OCI-LY7 (cell line): Measurements from ENCODE around the gene MAP2K7. TPM values are rescaled to one million over a fixed set of nuclear protein-coding genes. Genes with fewer than 3 reads are reported as not detected.

Experiments used
- BruUV-seq: library from RNA; stranded (reverse); fragments of 400-500 nt; replicated peaks from 2 replicates; lab custom pipeline; 2021; lab: Mats Ljungman, UMichigan
- CTCF ChIA-PET: fragments of 300-600 bp; sonication (Branson Sonifier 250); formaldehyde crosslinking; loops from one replicate; lab custom pipeline; 2022; ENCODE audit warnings: antibody characterized with exemption; ENCODE audit not compliant: unreplicated experiment; lab: Charles Lee
- POLR2A ChIA-PET: fragments of 300-600 bp; sonication (Branson Sonifier 250); formaldehyde crosslinking; loops from one replicate; lab custom pipeline; 2022; ENCODE audit warnings: antibody characterized with exemption; lab: Charles Lee
- DNase-seq: peaks from one replicate; pipeline ENCODE4 v3.0.0-alpha.2; 2015; ENCODE audit warnings: low spot score
- H2AFZ ChIP-seq: fragments of 200-600 bp; sonication (generic), shearing (Covaris generic); 2 replicates; pipeline ENCODE4 v1.6.1; 2014; ENCODE audit warnings: mild to moderate bottlenecking, antibody characterized with exemption, low read length, moderate library complexity
- H3K27ac ChIP-seq: fragments of 200-600 bp; sonication (generic); 2 replicates; pipeline ENCODE4 v1.5.1; 2014; ENCODE audit warnings: mixed run types, low read depth, mild to moderate bottlenecking, moderate library complexity, low read length, inconsistent platforms; ENCODE audit not compliant: poor library complexity, severe bottlenecking
- H3K36me3 ChIP-seq: fragments of 200-600 bp; sonication (generic); 2 replicates; pipeline ENCODE4 v1.6.1; 2014; ENCODE audit warnings: mild to moderate bottlenecking, antibody characterized with exemption, low read length, moderate library complexity, mixed read lengths; ENCODE audit not compliant: insufficient read depth
- H3K4me1 ChIP-seq: fragments of 200-600 bp; sonication (generic); 2 replicates; pipeline ENCODE4 v1.5.1; 2014; ENCODE audit warnings: mild to moderate bottlenecking, low read length; ENCODE audit not compliant: insufficient read depth, poor library complexity, severe bottlenecking
- H3K4me2 ChIP-seq: fragments of 200-600 bp; sonication (generic); 2 replicates; pipeline ENCODE4 v1.6.1; 2014; ENCODE audit warnings: mild to moderate bottlenecking, low read length
- H3K4me3 ChIP-seq: fragments of 200-600 bp; sonication (generic); 2 replicates; pipeline ENCODE4 v1.5.1; 2014; ENCODE audit warnings: mild to moderate bottlenecking, low read depth, low read length; ENCODE audit not compliant: poor library complexity, severe bottlenecking
- H3K79me2 ChIP-seq: fragments of 200-600 bp; sonication (generic); 2 replicates; pipeline ENCODE4 v1.6.1; 2016; ENCODE audit warnings: low read depth, mild to moderate bottlenecking, low read length, moderate library complexity, mixed read lengths; ENCODE audit not compliant: insufficient read depth
- H3K9me2 ChIP-seq: fragments of 200-600 bp; sonication (generic); 2 replicates; pipeline ENCODE4 v1.6.1; 2016; ENCODE audit warnings: mild to moderate bottlenecking, low read length, mixed read lengths; ENCODE audit not compliant: insufficient read depth
- H3K9me3 ChIP-seq: fragments of 200-600 bp; sonication (generic); 2 replicates; pipeline ENCODE4 v1.6.1; 2014; ENCODE audit warnings: mild to moderate bottlenecking, mixed run types, low read length, mixed read lengths
- H4K20me1 ChIP-seq: fragments of 200-600 bp; sonication (generic); 2 replicates; pipeline ENCODE4 v1.6.1; 2014; ENCODE audit warnings: mild to moderate bottlenecking, antibody characterized with exemption, low read length, moderate library complexity, mixed read lengths; ENCODE audit not compliant: insufficient read depth
- CTCF ChIP-seq: fragments of 200-600 bp; sonication (generic); conservative IDR thresholded peaks from 2 replicates; pipeline ENCODE4 v1.5.1; 2014; ENCODE audit warnings: mild to moderate bottlenecking, antibody characterized with exemption, low read length, moderate library complexity, mixed read lengths
- EZH2phosphoT487 ChIP-seq: fragments of 200-600 bp; sonication (generic); IDR thresholded peaks from 2 replicates; pipeline ENCODE4 v1.6.1; 2018; ENCODE audit warnings: low read depth, borderline replicate concordance, mild to moderate bottlenecking, mixed run types, antibody characterized with exemption, low read length, moderate library complexity, mixed read lengths
- intact Hi-C: fragments of 100-400 bp; cut with micrococcal nuclease; formaldehyde crosslinking; loops from one replicate; pipeline ENCODE4 v1.10.0; 2022; ENCODE audit not compliant: unreplicated experiment
- total RNA-seq, 2 experiments: library from RNA; depleted of rRNA in 1 of 2; stranded (reverse); fragments of >200 nt in 1 of 2; shearing (Covaris generic) in 1 of 2; gene quantifications; 2 replicates each; pipeline ENCODE4 v1.2.3, GENCODE V29; 2014 to 2022

Gene MAP2K7
- total RNA-seq, 2 experiments from 2014 or later: 23.2 to 44.5 TPM

GRCh38 chr19:7869910-7870511, 33.7 kb upstream of the MAP2K7 start:
- H3K4me2 ChIP-seq: peak overlapping the region; percentile 84
- CTCF ChIA-PET: interaction anchor here (0.6 to 1.8 kb wide), 7 partner anchors 12 to 66 kb away, joined by 3 to 6 read pairs (median 3); no protein-coding TSS in a partner anchor
- POLR2A ChIA-PET: no interaction called here
- peaks cover 40% of the 10 kb centered on the region for H3K4me1 ChIP-seq
- TF ChIP-seq EZH2phosphoT487 (no peak), CTCF (no peak)
- intact Hi-C loops: loop anchor here (1.0 to 2.0 kb wide), 2 partner anchors 8 to 51 kb away; partner anchors contain the start of gene SNAPC2
- no TSS peak for BruUV-seq
- no peaks in the 10 kb centered on the region for H4K20me1 ChIP-seq
- no peaks in the 10 kb centered on the region for H3K36me3 ChIP-seq
- peak overlapping the region; percentile 65 for H3K4me3 ChIP-seq
- H3K79me2 ChIP-seq: no peaks in the 10 kb centered on the region
- no peaks in the 10 kb centered on the region for H3K9me3 ChIP-seq
- H3K27ac ChIP-seq: no peak overlapping the region
- H3K9me2 ChIP-seq: no peaks in the 10 kb centered on the region
- DNase-seq: peak; percentile 89
- no peak overlapping the region for H2AFZ ChIP-seq

GRCh38 chr19:7870571-7871436, 32.9 kb upstream of the MAP2K7 start:
- H2AFZ ChIP-seq: peak overlapping the region; percentile 19; the same call in 1 of the 2 replicates
- H3K4me1 ChIP-seq: peaks cover 40% of the 10 kb centered on the region
- peak overlapping the region; percentile 39 for H3K27ac ChIP-seq
- intact Hi-C loops: loop anchor here (1.0 to 2.0 kb wide), 2 partner anchors 9 to 50 kb away; partner anchors contain the start of gene SNAPC2
- DNase-seq: peak; percentile 94
- H3K79me2 ChIP-seq: no peaks in the 10 kb centered on the region
- BruUV-seq: no TSS peak
- no peaks in the 10 kb centered on the region for H3K36me3 ChIP-seq
- TF ChIP-seq EZH2phosphoT487 (no peak), CTCF (no peak)
- no peaks in the 10 kb centered on the region for H4K20me1 ChIP-seq
- H3K4me2 ChIP-seq: peak overlapping the region; percentile 39
- CTCF ChIA-PET: interaction anchor here (0.6 kb wide), 1 partner anchor 50 kb away, joined by 3 read pairs; no protein-coding TSS in a partner anchor
- H3K9me2 ChIP-seq: no peaks in the 10 kb centered on the region
- no peak overlapping the region for H3K4me3 ChIP-seq
- H3K9me3 ChIP-seq: no peaks in the 10 kb centered on the region
- POLR2A ChIA-PET: no interaction called here
